Forelimb muscle (tissue), 1 donor: ENCODE data around the gene MAK. TPM values are rescaled to one million over a fixed set of nuclear protein-coding genes. Genes with fewer than 3 reads are reported as not detected.
"Not testable (repeated sequence)": the region's sequence is repeated elsewhere in the genome, so short reads cannot be mapped to it uniquely, and the experiment has no call there.

Experiments used
- DNase-seq: peaks from one replicate; pipeline ENCODE4 v3.0.0-alpha.2; 2013; ENCODE audit warnings: low read depth
- polyA plus RNA-seq: library from polyadenylated mRNA; unstranded; fragments of 120-200 nt; gene quantifications from one replicate; pipeline ENCODE4 v1.2.1, GENCODE V29; 2013; ENCODE audit not compliant: insufficient read length

MAK gene
- polyA plus RNA-seq, 1 donor, result 0.51 TPM

DNA sequence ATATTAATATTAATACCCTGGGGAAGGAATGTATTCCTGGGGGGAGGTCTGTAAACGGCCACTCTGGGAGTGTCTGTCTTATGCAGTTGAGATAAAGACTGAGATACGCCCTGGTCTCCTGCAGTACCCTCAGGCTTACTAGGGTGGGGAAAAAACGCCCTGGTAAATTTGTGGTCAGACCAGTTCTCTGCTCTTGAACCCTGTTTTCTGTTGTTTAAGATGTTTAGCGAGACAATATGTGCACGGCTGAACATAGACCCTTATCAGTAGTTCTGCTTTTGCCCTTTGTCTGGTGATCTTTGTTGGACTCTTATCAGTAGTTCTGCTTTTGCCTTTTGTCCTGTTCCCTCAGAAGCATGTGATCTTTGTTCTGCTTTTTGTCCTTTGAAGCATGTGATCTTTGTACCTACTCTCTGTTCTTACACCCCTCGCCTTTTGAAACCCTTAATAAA is 15.5 kb upstream of the MAK start:
- not testable (repeated sequence) for DNase-seq

GRCh38 chr6:10852361-10852960 is 14.1 kb upstream of the MAK start:
- no peak for DNase-seq

GRCh38 chr6:10850728-10851127 is 12.4 kb upstream of the MAK start:
- DNase-seq, result no peak

DNA sequence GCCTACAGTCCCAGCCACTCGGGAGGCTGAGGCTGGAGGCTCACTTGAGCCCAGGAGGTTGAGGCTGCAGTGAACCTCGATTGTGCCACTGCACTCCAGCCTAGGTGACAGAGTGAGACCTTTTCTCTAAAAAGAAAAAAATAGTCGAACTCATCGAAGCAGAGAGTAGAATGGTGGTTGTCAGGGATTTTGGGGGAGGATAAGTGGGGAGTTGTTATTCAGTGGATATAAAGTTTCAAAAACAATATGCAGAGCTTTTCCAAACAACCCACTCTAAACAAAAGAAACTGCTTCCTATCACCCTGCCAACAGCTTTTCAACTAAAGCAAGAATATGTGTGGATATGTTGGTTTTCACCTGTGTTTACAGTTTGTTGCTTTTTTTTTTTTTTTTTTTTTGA is 11.6 kb upstream of the MAK start:
- DNase-seq, result no peak

DNA sequence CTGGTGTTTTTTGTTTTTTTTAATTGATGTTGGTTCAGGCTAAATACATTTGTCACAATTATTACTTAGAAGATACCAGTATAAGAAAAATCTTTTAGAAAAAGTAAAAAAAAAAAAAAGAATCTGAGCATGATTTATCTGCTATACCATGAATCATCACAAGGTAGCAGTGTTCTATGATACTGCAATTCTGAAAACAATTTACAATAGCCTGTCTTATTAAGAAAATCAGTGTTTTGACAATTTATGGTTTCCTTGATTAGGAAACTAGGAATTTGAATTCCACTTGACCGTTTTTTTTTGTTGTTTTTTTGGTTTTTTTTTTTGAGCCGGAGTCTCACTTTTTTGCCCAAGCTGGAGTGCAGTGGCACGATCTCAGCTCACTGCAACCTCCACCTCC is 9.3 kb upstream of the MAK start:
- DNase-seq, result no peak

GRCh38 chr6:10843554-10843953 is 5.2 kb upstream of the MAK start:
- no peak for DNase-seq

- no peak for DNase-seq
Measured at GRCh38 chr6:10838794-10839333, 525 bp upstream of the MAK start.

DNA sequence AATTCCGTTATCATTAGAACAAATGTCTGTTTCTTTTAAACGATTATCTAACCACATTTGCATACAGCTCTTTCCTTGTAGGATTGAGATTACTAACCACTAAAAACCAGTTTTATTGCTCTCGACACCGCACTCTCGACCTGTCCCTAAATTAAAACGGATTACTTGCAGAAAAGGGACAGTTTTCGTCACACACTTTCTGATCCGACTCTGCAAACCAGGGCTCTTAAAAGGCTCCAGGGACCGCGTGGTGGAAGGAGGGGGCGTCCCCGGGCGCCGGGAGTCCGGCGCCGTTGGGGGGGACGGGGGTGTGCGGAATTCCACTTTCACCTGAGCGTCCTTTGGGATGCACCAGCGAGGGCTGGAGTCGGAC is 731 bp downstream of the MAK start:
- no peak for DNase-seq

DNA sequence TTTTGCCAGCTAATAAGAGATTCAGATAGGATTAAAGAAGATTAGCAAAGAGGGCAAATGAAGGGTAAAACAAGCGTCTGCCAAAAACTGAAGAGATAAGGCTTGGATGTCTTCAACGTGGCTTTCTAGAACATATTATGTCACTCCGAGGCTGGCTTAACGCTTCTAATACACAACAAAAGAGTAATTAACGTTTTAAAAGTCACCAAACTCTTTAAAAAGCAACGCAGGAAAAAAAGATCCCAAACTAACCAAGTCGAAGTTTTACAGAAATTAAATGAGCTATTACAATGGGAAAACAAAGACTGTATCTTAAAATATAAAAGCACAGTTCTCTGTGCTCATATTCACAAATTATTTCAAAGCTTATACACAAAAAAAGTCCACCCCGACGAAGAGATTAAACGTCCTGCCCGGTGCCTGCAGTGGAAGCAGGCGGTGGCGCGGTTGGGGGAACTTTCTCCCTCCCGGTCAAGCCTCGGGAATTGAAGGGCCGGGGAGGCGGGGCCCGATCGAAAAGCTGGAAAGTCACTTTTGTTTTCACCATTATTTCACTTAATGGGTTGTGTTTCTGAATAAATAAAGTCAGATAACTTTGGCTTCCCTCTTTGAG is 1.2 kb downstream of the MAK start:
- DNase-seq, result no peak

GRCh38 chr6:10834823-10835222 is 3.5 kb downstream of the MAK start:
- DNase-seq, result no peak

- DNase-seq, result no peak
Measured at GRCh38 chr6:10831609-10832008, 6.7 kb downstream of the MAK start.

- no peak for DNase-seq
Measured at GRCh38 chr6:10824819-10825218, 13.5 kb downstream of the MAK start.

- DNase-seq, result no peak
Measured at GRCh38 chr6:10824297-10824696, 14.0 kb downstream of the MAK start.

- not testable (repeated sequence) for DNase-seq
Measured at GRCh38 chr6:10814176-10814575, 24.2 kb downstream of the MAK start.

DNA sequence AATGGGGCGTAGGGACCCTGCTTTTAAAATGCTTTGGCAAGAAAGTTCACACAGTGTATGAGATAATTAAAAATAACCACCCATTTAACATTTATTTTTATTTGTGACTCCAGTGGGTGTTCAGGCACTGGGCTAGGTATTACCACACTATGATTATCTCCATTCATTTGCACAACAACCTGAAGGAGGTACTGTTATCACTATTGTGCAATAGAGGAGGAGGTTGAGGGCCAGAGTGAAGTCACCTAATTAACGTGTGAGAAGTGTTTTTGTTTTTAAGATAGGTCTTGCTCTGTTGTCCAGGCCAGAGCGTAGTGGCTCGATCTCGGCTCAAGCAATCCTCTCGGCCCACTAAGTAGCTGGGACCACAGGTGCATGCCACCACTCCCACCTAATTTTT is 29.2 kb downstream of the MAK start:
- no peak for DNase-seq

DNA sequence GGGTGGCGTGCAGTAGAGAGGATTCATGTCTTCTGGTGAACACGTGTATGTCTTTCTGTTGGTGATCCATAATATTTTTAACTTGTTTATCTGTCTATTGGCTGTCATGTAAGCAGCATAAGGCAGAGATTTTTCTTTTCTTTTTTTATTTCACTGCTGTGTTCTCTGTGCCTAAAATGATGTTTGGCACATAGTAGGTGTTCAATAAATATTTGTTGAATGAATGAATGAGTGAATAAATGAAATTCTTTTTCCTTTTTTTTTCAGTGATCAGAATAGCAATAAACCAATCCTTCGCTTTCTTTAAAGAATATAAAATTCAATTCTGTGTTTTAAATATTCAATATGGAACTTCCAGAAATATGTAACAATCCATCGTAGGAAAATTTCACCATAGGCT is 30.0 kb downstream of the MAK start:
- no peak for DNase-seq

GRCh38 chr6:10801224-10801848 is 37.0 kb downstream of the MAK start:
- peak; percentile 19 for DNase-seq

DNA sequence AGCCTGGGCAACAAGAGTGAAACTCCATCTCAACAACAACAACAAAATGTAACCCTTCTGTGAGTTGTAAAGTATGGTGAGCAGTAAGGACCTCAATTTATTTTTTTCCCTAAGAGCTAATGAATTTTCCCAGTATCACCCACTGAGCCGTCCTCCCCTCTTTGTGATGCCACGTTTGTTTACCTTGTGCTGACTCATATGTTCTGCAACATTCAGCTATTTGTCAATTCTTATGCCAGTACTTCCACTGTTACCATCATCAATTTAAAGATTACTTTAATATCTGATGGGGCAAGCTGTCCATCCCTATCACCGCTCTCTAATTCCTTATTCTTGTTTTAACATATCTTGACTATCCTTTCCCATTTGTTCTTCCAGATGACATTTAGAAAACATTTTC is 37.5 kb downstream of the MAK start:
- DNase-seq, result no peak

DNA sequence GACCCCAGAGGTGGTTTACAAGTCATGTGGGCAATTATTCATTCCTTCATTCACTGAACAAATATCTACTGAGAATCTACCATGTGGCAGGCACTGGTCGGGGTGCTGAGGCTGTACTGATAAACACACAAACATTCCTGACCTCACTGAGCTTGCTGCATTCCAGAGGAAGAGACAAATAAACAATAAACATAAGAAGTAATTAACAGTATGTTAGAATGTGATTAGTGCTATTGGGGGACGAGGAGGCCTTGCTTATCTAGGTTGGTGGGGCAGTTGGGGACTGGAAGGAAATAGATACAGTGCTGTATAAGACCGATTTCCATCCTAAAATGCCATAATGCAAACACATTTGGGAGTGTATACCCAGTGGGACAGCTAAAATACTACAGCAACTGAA is 44.1 kb downstream of the MAK start:
- no peak for DNase-seq

DNA sequence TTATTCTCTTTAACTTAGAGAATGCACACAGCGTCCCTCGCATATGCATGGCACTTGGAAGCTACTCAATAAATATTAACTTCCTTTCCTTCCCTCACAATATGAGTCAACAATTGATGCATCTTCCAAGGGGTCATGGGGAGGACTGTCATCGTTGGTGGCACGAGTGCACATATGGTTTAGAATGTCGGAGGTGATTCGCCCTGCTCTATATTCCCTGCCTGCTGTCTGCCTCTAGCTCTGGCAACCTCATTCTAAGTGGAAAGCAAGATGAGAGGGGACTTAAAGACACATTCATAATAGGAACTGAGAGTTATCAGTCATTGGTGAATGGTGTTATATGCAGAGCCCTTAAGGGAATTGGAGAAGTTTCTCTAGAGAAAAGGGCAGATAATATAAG is 44.6 kb downstream of the MAK start:
- no peak for DNase-seq

GRCh38 chr6:10793035-10793434 is 45.3 kb downstream of the MAK start:
- no peak for DNase-seq

- no peak for DNase-seq
Measured at GRCh38 chr6:10792101-10792500, 46.2 kb downstream of the MAK start.

GRCh38 chr6:10791673-10792072 is 46.7 kb downstream of the MAK start:
- no peak for DNase-seq
